ENCODE results near the gene PGPEP1. TPM values are rescaled to one million over a fixed set of nuclear protein-coding genes. Genes with fewer than 3 reads are reported as not detected.

PGPEP1 gene
- total and polyA plus RNA-seq, 10 of the 15 experiments (the other 5 are each of a cell fraction or from before 2014, with no cell fraction given) = 13.8 to 39.4 (median 17.0) TPM

DNA sequence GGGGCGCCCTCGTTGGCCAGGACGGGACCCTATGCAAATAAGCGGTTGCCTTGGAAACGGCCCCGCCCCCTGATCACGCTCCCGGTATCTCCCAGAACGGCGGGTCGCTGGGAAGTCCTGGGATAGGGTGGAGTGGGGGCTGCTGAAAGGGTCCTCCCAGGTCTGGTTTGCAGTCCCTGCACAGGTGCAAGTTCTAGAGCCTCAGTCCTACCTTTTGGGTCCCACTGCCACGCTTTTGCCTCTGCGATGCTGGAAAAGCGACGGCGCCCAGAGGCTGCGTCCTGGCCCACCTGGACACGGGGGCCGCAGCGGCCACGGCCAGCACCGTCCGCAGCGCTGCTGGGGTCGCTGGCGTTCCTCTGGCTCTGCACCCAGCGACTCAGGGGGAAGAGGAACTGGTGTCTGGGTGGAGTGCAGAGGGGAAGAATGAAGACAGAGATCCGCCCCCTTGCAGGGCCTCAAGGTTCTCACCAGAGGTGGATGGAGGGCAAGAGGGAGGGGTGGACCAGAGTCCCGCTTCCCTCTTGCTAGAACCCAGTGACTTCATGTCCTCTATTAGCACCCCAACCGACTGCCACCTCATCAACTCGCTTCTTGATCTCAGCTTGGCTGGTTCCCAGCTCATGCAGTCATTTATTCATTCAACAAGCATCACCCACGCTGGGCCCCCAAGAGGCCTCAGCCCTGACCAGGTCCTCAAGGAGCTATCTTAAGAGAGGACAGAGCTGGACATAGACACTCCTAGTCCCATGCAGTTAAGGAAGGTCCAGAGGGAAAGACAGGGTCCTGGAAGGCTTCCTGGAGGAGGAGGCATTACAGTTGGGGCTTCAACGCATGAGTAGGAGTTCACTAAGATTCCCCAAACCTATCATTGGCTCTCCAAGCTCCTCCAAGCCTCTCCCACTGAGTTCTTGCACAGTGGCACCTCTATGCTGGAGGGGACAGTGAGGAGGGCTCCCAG lies 57.1 kb downstream of the PGPEP1 start, which contains the start of gene LRRC25:
LRRC25 (minus strand) TSS at position 381 of the 961 bp plus-strand sequence. CDS start 659 bp downstream, outside the sequence.
- no peaks in the 10 kb centered on the region for H3K9me3 ChIP-seq (replicated peaks; ENCODE audit: control insufficient read depth, insufficient read depth, low read length)
- H4K20me1 ChIP-seq (ENCODE audit: control insufficient read depth, insufficient read depth) = no peaks in the 10 kb centered on the region
- ChIA-PET CTCF (interaction anchor here (0.6 to 5.8 kb wide), 5 partner anchors 7 to 58 kb away, joined by 3 to 67 read pairs (median 4); no protein-coding TSS in a partner anchor), RAD21 (ENCODE audit: unreplicated experiment) (no interaction called here), POLR2A (interaction anchor here (1.0 to 1.8 kb wide), 3 partner anchors 9 to 116 kb away, joined by 3 to 6 read pairs (median 4); partner anchors contain the start of gene JUND), SMC1A (ENCODE audit: uncharacterized antibody, unreplicated experiment) (interaction anchor here (1.3 to 1.8 kb wide), 3 partner anchors 9 to 119 kb away, joined by 3 to 10 read pairs (median 5); no protein-coding TSS in a partner anchor)
- in situ Hi-C loops (cut with MboI) = no loop called here
- peak within 1 kb of the TSS; percentile 69 for H2AFZ ChIP-seq (ENCODE audit: control insufficient read depth, low read depth, low read length)
- no peak for DNase-seq (ENCODE audit: low read depth, low spot score)
- peak within 1 kb of the TSS; percentile 79 for H3K4me3 ChIP-seq
- H3K4me2 ChIP-seq (ENCODE audit: control insufficient read depth, insufficient read depth) = peak within 1 kb of the TSS; percentile 79
- 5% methylated on average over 33 of the region's 33 CpGs for WGBS (ENCODE audit: insufficient coverage, insufficient replicate concordance, low lambda C conversion rate, missing lambda C conversion rate)
- peak; percentile 88 for ATAC-seq
- H3K27ac ChIP-seq (ENCODE audit: control insufficient read depth, insufficient read depth) = no peak within 1 kb of the TSS
- intact Hi-C loops (cut with micrococcal nuclease; ENCODE audit: unreplicated experiment) = no loop called here
- no peaks in the 10 kb centered on the region for H3K79me2 ChIP-seq (ENCODE audit: control insufficient read depth, insufficient read depth, low read length)
- no peaks in the 10 kb centered on the region for H3K36me3 ChIP-seq (ENCODE audit: control insufficient read depth in 2 of 2, insufficient read depth in 2 of 2, low read length in 1 of 2)
- H3K9ac ChIP-seq (ENCODE audit: control insufficient read depth, insufficient read depth, low read length) = peak within 1 kb of the TSS; percentile 19; the same call in 1 of the 2 replicates
- H3K4me1 ChIP-seq (ENCODE audit: control insufficient read depth, insufficient read depth, low read length) = peaks cover 38% of the 10 kb centered on the region
- no TSS peak for BruUV-seq (replicated peaks)
- no peak for FAIRE-seq
- H3K27me3 ChIP-seq (replicated peaks in 1 of 2; ENCODE audit: control insufficient read depth in 2 of 2, insufficient read depth in 2 of 2, low read length in 1 of 2) = no peaks in the 10 kb centered on the region
- TF ChIP-seq MEF2A (IDR thresholded peaks at IDR 0.05; ENCODE audit: insufficient read depth, low read depth, low read length) = no peak
- TF ChIP-seq RFX5 (IDR thresholded peaks at IDR 0.05; ENCODE audit: low read depth, low read length) = no peak
- no peak for TF ChIP-seq NFXL1 (IDR thresholded peaks at IDR 0.05; ENCODE audit: borderline replicate concordance)
- TF ChIP-seq, protein P1, sequence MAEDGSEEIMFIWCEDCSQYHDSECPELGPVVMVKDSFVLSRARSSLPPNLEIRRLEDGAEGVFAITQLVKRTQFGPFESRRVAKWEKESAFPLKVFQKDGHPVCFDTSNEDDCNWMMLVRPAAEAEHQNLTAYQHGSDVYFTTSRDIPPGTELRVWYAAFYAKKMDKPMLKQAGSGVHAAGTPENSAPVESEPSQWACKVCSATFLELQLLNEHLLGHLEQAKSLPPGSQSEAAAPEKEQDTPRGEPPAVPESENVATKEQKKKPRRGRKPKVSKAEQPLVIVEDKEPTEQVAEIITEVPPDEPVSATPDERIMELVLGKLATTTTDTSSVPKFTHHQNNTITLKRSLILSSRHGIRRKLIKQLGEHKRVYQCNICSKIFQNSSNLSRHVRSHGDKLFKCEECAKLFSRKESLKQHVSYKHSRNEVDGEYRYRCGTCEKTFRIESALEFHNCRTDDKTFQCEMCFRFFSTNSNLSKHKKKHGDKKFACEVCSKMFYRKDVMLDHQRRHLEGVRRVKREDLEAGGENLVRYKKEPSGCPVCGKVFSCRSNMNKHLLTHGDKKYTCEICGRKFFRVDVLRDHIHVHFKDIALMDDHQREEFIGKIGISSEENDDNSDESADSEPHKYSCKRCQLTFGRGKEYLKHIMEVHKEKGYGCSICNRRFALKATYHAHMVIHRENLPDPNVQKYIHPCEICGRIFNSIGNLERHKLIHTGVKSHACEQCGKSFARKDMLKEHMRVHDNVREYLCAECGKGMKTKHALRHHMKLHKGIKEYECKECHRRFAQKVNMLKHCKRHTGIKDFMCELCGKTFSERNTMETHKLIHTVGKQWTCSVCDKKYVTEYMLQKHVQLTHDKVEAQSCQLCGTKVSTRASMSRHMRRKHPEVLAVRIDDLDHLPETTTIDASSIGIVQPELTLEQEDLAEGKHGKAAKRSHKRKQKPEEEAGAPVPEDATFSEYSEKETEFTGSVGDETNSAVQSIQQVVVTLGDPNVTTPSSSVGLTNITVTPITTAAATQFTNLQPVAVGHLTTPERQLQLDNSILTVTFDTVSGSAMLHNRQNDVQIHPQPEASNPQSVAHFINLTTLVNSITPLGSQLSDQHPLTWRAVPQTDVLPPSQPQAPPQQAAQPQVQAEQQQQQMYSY (CRISPR knock-in tag; IDR thresholded peaks at IDR 0.05) = no peak
- no peak for TF ChIP-seq HDAC6 (IDR thresholded peaks at IDR 0.05; ENCODE audit: unreplicated experiment)
- TF ChIP-seq RB1 (IDR thresholded peaks at IDR 0.05; ENCODE audit: borderline replicate concordance) = no peak
- TF ChIP-seq BHLHE40 (IDR thresholded peaks at IDR 0.05; ENCODE audit: borderline replicate concordance in 1 of 2, low read depth in 2 of 2, low read length in 1 of 2) = peak in 1 of 2 experiments; percentile 29; a peak in 1 of 4 replicates
- TF ChIP-seq RELA (IDR thresholded peaks at IDR 0.05; ENCODE audit: borderline replicate concordance, partially characterized antibody) = no peak
- 0 out of 2 replicates have a peak, but pooled peaks have one; percentile 12 for TF ChIP-seq NBN (IDR thresholded peaks at IDR 0.05)
- no peak for TF ChIP-seq STAT1 (conservative IDR thresholded peaks at IDR 0.05)
- TF ChIP-seq SRF (IDR thresholded peaks at IDR 0.05; ENCODE audit: low read depth in 2 of 2, low read length in 2 of 2) = no peak
- TF ChIP-seq MYB (IDR thresholded peaks at IDR 0.05; ENCODE audit: borderline replicate concordance, low read depth, low read length) = no peak
- TF ChIP-seq CHD4 (IDR thresholded peaks at IDR 0.05) = no peak
- TF ChIP-seq EZH2 (IDR thresholded peaks at IDR 0.05; ENCODE audit: borderline replicate concordance, control insufficient read depth, low read depth, low read length) = no peak
- TF ChIP-seq CBX3 (IDR thresholded peaks at IDR 0.05; ENCODE audit: borderline replicate concordance, low read depth) = no peak
- TF ChIP-seq, protein P2, sequence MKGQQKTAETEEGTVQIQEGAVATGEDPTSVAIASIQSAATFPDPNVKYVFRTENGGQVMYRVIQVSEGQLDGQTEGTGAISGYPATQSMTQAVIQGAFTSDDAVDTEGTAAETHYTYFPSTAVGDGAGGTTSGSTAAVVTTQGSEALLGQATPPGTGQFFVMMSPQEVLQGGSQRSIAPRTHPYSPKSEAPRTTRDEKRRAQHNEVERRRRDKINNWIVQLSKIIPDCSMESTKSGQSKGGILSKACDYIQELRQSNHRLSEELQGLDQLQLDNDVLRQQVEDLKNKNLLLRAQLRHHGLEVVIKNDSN (IDR thresholded peaks at IDR 0.05; ENCODE audit: borderline replicate concordance, extremely low read length, insufficient read depth, low read depth, low read length) = no peak
- TF ChIP-seq ZNF24 (IDR thresholded peaks at IDR 0.05) = no peak
